HG02588 (cell line): ENCODE results near the gene EXOC3.

Experiments used
- ATAC-seq: cut with Tn5 transposase; IDR thresholded peaks from one replicate; pipeline ENCODE4 v1.9.1; 2021; ENCODE audit warnings: mild to moderate bottlenecking, moderate library complexity; ENCODE audit not compliant: unreplicated experiment

The EXOC3 gene

GRCh38 chr5:424301-425110 is 18.5 kb upstream of the EXOC3 start:
- peak; percentile 73 for ATAC-seq

DNA sequence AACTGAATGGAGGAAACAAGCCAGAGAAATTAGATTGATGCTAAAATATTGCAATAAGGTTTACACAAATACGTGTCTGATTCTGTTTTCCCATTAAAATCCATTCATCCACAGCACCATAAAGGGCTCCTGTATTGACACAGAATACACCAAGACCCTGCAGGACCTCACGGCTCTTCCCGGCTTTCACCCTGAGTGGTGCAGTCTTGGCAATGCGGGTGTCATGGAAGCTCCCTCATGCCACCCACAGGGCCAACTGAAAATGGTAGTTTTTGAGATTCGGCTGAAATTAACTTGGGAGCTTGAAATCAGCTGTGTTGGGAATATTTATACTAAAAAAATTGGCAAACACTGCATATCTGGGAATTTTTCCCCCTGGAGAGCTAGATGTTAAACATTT is 17.3 kb upstream of the EXOC3 start:
- ATAC-seq, result no peak

DNA sequence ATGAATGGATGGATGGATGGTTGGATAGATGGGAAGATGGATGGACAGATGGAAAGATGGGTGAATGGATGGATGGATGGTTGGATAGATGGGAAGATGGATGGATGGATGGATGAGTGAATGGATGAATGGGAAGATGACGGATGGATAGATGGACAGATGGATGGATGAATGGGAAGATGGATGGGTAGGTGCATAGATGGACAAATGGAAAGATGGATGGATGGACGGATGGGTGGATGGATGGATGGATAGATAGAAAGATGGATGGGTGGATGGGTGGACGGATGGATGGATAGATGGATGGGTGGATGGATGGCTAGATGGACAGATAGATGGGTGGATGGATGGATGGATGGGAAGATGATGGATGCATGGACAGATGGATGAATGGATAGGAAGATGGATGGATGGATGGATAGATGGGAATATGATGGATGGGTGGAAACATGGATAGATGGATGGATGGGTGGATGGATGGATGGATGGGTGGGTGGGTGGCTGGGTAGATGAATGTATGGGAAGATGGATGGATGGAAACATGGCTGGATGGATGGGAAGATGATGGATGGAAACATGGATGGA is 16.5 kb upstream of the EXOC3 start:
- no peak for ATAC-seq

- ATAC-seq, result no peak
These were observed 15.4 kb upstream of the EXOC3 start for GRCh38 chr5:427415-428087.

- ATAC-seq, result no peak
These were observed 14.8 kb upstream of the EXOC3 start for GRCh38 chr5:428219-428618.

- ATAC-seq, result no peak
These were observed 14.1 kb upstream of the EXOC3 start for GRCh38 chr5:428754-429452.

- no peak for ATAC-seq
These were observed 13.4 kb upstream of the EXOC3 start for GRCh38 chr5:429453-430188.

DNA sequence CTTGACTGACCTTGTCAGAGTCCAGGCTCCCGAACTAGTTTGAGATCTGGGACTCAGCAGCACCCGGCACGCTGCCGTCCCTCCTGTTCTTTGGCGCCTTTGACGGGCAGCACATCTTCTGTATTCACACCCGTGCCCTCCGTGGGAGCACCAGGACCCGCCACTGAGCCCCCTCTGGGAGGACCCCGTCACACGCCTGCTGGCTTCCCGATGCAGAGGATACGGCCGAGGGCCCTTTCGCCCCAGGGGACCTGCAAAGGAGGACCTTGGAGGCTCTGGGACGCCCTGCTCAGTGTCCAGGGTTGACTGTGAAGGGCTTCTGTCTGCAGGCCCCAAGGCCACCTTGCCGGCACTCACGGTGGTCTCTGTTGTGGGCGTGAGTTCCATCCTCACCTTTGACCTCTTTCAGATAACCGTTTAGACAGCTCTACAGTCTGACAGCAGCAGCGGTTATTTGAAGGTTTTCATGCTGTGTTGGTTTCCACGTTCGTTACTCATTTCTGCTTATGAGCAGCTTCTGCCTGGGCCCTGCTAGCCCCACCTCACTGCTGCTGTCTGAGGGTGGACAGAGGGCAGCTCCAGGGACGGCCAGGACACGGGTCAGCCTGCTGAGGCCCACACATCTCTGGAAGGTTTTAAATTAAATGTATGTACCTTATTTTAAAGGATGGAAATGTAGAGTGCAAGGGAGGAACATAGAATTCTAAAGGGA is 12.6 kb upstream of the EXOC3 start:
- ATAC-seq, result no peak

GRCh38 chr5:431001-431710 is 11.8 kb upstream of the EXOC3 start:
- ATAC-seq, result no peak

DNA sequence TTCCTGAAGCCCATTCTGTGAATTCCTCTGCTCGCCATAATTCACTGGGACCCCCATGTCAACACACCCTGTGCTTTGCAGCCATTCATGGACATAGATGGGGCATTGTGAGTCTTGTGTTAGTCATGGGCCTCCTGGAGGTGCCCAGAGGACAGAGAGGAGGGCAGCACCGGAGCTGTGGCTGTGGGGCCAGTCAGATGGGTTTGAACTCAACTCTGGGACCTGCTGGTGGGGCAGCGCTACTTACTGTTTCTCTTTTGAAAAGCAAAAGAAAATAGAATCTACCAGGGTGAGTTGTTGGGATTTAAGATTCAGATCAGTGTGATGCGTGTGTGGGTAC is 11.3 kb upstream of the EXOC3 start:
- no peak for ATAC-seq

- ATAC-seq, result no peak
These were observed 10.6 kb upstream of the EXOC3 start for GRCh38 chr5:432201-432927.

- ATAC-seq, result no peak
These were observed 9.8 kb upstream of the EXOC3 start for GRCh38 chr5:432928-433791.

- no peak for ATAC-seq
These were observed 9.1 kb upstream of the EXOC3 start for GRCh38 chr5:433836-434235.

- no peak for ATAC-seq
These were observed 8.4 kb upstream of the EXOC3 start for GRCh38 chr5:434443-435146.

DNA sequence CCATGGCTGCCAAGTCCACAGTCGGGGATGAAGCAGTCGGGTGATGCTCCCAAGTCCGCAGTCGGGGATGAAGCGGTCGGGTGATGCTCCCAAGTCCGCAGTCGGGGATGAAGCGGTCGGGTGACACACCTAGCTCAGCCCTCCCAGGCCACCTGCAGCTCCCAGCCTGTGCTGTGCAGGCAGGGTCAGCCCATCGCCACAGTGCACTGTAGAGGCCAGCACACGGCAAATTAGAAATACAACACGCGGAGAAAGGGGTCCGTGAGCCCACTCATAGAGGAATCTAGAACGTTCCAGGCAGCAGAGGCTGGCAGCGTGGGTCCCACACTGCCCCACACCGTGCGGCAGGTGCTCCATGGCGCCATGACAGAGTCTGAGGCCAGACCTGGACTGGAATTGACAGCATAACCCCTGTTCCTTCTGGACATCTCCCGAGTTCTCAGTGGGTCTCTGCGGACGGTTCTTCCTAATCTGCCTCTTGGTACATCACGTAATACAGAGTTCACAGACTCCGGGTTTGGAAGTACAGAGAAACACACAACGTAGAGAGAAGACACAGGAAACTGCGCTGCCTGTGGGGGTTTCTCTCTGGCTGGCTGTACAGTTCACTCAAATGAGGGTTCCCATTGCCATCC is 7.7 kb upstream of the EXOC3 start:
- no peak for ATAC-seq

DNA sequence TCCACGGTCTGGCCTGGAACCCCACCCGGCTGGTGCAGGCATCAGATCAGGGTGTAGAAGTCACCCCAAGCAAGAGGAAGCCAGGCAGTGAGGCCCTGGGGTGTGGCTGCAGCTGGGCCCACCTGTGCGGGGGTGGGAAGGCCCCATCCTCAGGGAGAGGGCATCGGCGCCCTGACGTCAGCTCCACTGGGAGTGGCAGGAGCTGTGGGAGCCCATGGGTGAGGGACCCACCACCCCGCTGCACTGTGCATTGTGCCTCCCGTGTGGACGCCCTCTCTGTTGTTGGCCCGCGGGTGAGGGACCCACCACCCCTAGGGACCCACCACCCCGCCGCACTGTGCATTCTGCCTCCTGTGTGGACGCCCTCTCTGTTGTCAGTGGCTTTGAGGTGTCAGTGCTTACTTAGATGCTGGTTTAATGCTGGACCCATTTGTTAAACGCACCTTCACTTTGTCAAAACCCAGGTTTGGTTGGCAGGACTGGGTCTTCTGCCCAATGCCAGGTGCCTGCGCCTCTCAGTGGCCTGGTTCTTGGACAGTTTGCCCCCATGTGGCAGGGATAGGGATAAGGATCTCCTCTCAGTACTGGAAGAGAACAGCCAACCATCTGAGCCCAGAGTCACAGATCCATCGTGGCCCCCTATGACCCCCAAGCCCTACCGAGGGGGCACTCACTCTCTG is 6.9 kb upstream of the EXOC3 start:
- ATAC-seq, result no peak

DNA sequence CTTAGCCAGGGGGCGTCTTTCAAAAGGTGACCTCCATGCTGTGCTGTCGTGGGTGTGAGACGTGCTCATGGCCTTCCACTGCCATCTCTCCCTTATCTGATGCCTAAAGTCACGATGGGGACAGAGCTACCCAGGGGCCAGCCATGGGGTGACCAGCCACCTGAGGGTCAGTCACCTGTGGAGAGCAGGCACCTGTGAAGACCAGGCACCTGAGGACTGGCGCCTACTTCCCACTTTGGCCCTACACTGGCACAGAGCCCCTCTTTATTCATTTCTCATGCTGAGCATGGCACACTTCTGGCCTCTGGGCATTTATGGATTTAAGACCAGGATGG is 6.4 kb upstream of the EXOC3 start:
- no peak for ATAC-seq
